ENCODE results near the gene TMC1.

The TMC1 gene

GRCh38 chr9:72812559-72813111 is 291.2 kb downstream of the TMC1 start:
- H3K9me3 ChIP-seq (ENCODE audit: control insufficient read depth, insufficient read depth, low read length), result no peaks in the 10 kb centered on the region
- no peak overlapping the region for H3K4me2 ChIP-seq (ENCODE audit: low read length)
- no peak overlapping the region for H3K27ac ChIP-seq (ENCODE audit: low read depth, low read length)
- H3K9me2 ChIP-seq (replicated peaks; ENCODE audit: control insufficient read depth, low read length), result no peaks in the 10 kb centered on the region
- H3F3A ChIP-seq (ENCODE audit: control insufficient read depth, insufficient read depth), result no peaks in the 10 kb centered on the region
- no peak overlapping the region for H3K4me3 ChIP-seq (ENCODE audit: low read length)
- no peaks in the 10 kb centered on the region for H3K4me1 ChIP-seq (ENCODE audit: control insufficient read depth, low read length)
- no peaks in the 10 kb centered on the region for H3K36me3 ChIP-seq (ENCODE audit: control insufficient read depth, low read length)
- H3K27me3 ChIP-seq (ENCODE audit: control insufficient read depth, low read length), result no peaks in the 10 kb centered on the region
- no peaks in the 10 kb centered on the region for H4K20me1 ChIP-seq (ENCODE audit: control insufficient read depth, insufficient read depth, low read depth, low read length)
- H3K79me2 ChIP-seq (ENCODE audit: control insufficient read depth, low read length), result no peaks in the 10 kb centered on the region
- TF ChIP-seq CTCF (IDR thresholded peaks at IDR 0.05; ENCODE audit: low read depth, low read length, poor library complexity, severe bottlenecking), result no peak
- TF ChIP-seq EZH2phosphoT487 (IDR thresholded peaks at IDR 0.05; ENCODE audit: borderline replicate concordance, low read length), result no peak

GRCh38 chr9:72813544-72813943 is 292.1 kb downstream of the TMC1 start:
- H3K9me3 ChIP-seq (ENCODE audit: control insufficient read depth, insufficient read depth, low read length), result no peaks in the 10 kb centered on the region
- no peaks in the 10 kb centered on the region for H3K36me3 ChIP-seq (ENCODE audit: control insufficient read depth, low read length)
- no peaks in the 10 kb centered on the region for H3K27me3 ChIP-seq (ENCODE audit: control insufficient read depth, low read length)
- H3F3A ChIP-seq (ENCODE audit: control insufficient read depth, insufficient read depth), result no peaks in the 10 kb centered on the region
- H4K20me1 ChIP-seq (ENCODE audit: control insufficient read depth, insufficient read depth, low read depth, low read length), result no peaks in the 10 kb centered on the region
- H3K4me1 ChIP-seq (ENCODE audit: control insufficient read depth, low read length), result no peaks in the 10 kb centered on the region
- H3K4me3 ChIP-seq (ENCODE audit: low read length), result no peak overlapping the region
- H3K79me2 ChIP-seq (ENCODE audit: control insufficient read depth, low read length), result no peaks in the 10 kb centered on the region
- H3K27ac ChIP-seq (ENCODE audit: low read depth, low read length), result no peak overlapping the region
- no peak for TF ChIP-seq CTCF (IDR thresholded peaks at IDR 0.05; ENCODE audit: low read depth, low read length, poor library complexity, severe bottlenecking)
- TF ChIP-seq EZH2phosphoT487 (IDR thresholded peaks at IDR 0.05; ENCODE audit: borderline replicate concordance, low read length), result no peak
- no peak overlapping the region for H3K4me2 ChIP-seq (ENCODE audit: low read length)
- no peaks in the 10 kb centered on the region for H3K9me2 ChIP-seq (replicated peaks; ENCODE audit: control insufficient read depth, low read length)

- H3F3A ChIP-seq (ENCODE audit: control insufficient read depth, insufficient read depth), result no peaks in the 10 kb centered on the region
- no peak overlapping the region for H3K4me2 ChIP-seq (ENCODE audit: low read length)
- H3K9me2 ChIP-seq (replicated peaks; ENCODE audit: control insufficient read depth, low read length), result no peaks in the 10 kb centered on the region
- no peaks in the 10 kb centered on the region for H3K36me3 ChIP-seq (ENCODE audit: control insufficient read depth, low read length)
- H3K9me3 ChIP-seq (ENCODE audit: control insufficient read depth, insufficient read depth, low read length), result no peaks in the 10 kb centered on the region
- no peaks in the 10 kb centered on the region for H3K27me3 ChIP-seq (ENCODE audit: control insufficient read depth, low read length)
- TF ChIP-seq EZH2phosphoT487 (IDR thresholded peaks at IDR 0.05; ENCODE audit: borderline replicate concordance, low read length), result no peak
- no peak for TF ChIP-seq CTCF (IDR thresholded peaks at IDR 0.05; ENCODE audit: low read depth, low read length, poor library complexity, severe bottlenecking)
- no peaks in the 10 kb centered on the region for H4K20me1 ChIP-seq (ENCODE audit: control insufficient read depth, insufficient read depth, low read depth, low read length)
- no peaks in the 10 kb centered on the region for H3K4me1 ChIP-seq (ENCODE audit: control insufficient read depth, low read length)
- H3K27ac ChIP-seq (ENCODE audit: low read depth, low read length), result no peak overlapping the region
- H3K4me3 ChIP-seq (ENCODE audit: low read length), result no peak overlapping the region
- H3K79me2 ChIP-seq (ENCODE audit: control insufficient read depth, low read length), result no peaks in the 10 kb centered on the region
Measured at GRCh38 chr9:72814083-72814597, 292.7 kb downstream of the TMC1 start.
